ENCODE data around the gene FCHSD2. TPM values are rescaled to one million over a fixed set of nuclear protein-coding genes. Genes with fewer than 3 reads are reported as not detected.

FCHSD2 gene
- total RNA-seq, result 5.8 and 10.8 TPM in 2 replicates

DNA sequence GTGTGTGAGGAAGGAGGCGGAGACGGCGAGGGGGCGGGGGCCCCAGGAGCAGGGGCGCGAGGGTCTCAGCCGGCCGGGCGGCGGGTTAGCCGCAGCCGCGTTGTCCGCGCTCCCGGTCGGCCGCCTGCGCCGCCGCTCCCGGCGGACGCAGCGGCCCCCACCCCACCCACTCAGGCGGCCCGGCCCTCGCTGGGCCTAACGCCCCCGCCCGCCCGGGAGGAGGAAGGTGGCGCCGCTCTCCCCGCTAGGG lies at the start of gene FCHSD2:
Gene FCHSD2, minus strand, starts transcription at position 191 of the 250 bp plus-strand sequence. CDS start 441 bp downstream, outside the sequence.

GRCh38 chr11:72814286-72815109 lies 327.6 kb downstream of the FCHSD2 start, which contains the start of gene ATG16L2:
TSS of gene ATG16L2 (plus strand) at chr11:72814411. CDS start at chr11:72814446, 35 bp downstream.

DNA sequence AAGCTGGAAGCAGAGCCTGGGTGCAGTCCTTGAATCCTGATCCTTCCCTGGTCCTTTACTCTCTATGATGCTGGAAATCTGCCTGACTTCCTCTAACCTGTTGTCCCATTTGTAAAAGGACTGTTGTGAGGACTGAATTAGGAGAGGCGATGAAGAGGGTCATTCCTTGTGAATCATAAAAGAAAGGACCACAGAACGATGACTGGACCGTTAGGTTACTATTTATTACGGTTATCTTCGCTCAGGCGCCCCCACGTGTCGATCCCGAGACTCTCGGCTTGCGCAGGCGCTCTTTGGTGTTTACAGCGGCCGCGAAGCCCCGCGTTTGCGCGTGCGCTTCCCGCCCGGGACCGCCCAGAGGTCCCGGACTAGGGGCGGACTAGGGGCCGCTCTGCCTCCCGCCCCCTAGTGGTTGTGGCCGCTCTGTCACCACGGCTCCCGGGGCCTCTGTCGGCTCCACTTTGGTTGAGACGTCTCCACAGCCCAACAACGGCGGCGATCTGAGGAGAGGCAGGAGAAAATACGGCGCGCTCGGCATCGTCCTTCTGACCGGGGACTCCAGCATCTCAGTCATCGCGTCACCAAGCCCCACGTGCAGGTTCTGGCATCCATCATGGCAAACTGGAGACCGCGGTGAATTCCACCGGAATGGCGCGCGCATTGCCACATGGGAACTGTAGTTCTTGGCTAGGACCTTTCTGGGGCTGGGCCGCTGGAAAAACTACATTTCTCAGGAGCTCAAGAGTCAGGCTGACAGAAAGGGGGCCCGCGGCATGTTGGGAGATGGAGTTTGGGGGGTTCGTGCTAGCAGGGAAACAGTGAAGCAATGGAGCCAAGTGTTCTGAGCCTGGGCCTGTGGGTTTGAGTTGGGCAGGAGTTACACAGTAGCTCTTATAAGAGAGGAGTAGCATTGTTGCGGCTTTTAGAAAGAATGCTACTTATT lies 348.4 kb downstream of the FCHSD2 start, which contains the start of gene STARD10:
Gene STARD10, minus strand, starts transcription at position 623 of the 943 bp plus-strand sequence. CDS start 12,866 bp downstream, outside the sequence.

Other genes with a start within 250 kb of the FCHSD2 start
- gene P2RY2, start 76.0 kb upstream of the FCHSD2 start, total RNA-seq, result not detected in 2 replicates
- gene P2RY6, start 130.0 kb upstream of the FCHSD2 start, total RNA-seq, result not detected in 2 replicates
- 26.5 and 31.0 TPM in 2 replicates for gene ARHGEF17, start 166.0 kb upstream of the FCHSD2 start, total RNA-seq
- gene RELT, start 234.1 kb upstream of the FCHSD2 start, total RNA-seq, result 3.2 and 4.1 TPM in 2 replicates